ENCODE data around the gene SULT4A1. TPM values are rescaled to one million over a fixed set of nuclear protein-coding genes. Genes with fewer than 3 reads are reported as not detected.

SULT4A1 gene
- total and polyA plus RNA-seq, 2 of the 8 experiments (the other 6 are each of a cell fraction or from before 2014, with no cell fraction given): 9.1 to 11.8 TPM

DNA sequence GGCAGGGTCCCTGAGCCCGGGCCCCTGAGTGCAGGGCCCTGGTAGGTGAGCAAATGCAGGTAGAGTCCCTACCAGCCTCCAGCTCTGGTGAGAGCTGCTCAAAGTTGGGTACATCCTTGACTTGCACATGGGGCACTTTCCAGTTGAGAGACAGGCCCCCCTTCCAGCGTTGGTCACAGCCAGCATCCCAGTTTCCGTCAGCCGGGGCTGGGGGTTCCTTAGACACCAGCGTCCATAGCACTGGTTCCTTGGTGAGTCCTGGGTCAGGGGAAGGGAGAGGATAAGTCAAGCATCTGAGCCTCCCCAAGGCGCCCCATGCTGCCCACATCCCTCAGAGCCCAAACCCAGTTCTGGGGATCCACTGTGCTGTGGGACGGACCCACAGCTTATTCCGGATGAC lies 23.9 kb upstream of the SULT4A1 start (continued):
- TF ChIP-seq RNF2 (IDR thresholded peaks at IDR 0.05; ENCODE audit: borderline replicate concordance, low read depth, low read length, missing control alignments, poor library complexity, severe bottlenecking): no peak
- TF ChIP-seq CBX5 (IDR thresholded peaks at IDR 0.05; ENCODE audit: low read depth, low read length): no peak
- TF ChIP-seq POU5F1 (IDR thresholded peaks at IDR 0.05; ENCODE audit: low read depth, low read length): no peak
- TF ChIP-seq CBX8 (IDR thresholded peaks at IDR 0.05; ENCODE audit: borderline replicate concordance, low read depth, low read length): no peak
- no peak for TF ChIP-seq POLR2A (IDR thresholded peaks at IDR 0.05; ENCODE audit: control extremely low read depth in 1 of 2, low read depth in 2 of 2, low read length in 2 of 2)
